NK-92 (cell line): ENCODE results near the gene UBE3B.

Source experiments
- DNase-seq: peaks from one replicate; lab custom pipeline; 2025; ENCODE audit not compliant: unreplicated experiment; lab: John Stamatoyannopoulos, UW

UBE3B gene

DNA sequence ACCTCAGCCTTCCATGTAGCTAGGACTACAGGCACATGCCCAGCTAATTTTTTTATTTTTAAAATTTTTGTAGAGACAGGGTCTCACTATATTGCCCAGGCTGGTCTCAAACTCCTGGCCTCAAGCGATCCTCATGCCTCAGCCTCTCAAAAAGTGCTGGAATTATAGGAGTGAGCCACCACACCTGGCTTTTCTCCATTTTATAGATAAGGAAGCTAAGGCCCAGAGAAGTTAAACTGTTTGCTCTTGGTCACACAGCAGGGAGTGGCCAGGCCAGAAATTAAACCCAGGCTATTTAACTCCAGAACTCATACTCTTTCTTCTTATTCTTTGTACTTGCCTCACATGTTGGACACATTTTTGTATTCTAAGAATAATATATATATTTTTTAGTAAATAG, 16.5 kb downstream of the UBE3B start:
- no peak for DNase-seq

DNA sequence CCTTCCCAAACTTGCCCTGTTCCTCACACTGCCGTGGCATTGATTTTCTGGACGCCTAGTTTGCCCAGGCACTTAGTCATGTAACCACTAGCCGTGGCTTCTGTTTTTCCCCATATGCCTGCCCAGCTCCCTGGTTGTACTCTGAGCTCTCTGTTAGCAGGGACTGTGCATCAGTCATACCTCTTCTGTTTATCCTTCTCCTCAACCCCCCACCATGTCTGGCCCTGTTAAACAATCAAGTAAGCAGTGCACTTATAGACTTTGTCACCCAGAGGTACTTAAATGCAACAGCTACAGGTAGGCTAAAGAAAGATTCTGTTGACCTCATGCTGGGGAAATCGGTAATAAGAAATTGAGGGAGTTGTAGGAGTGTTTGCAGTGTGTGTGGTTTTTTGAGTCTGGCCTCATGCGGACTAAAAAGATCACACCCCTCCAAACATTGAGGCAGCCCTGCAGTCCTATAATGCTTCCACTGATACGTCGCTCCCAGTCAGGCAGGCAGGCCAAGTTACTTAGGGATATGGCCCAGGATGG, 17.0 kb downstream of the UBE3B start:
- DNase-seq, result no peak

DNA sequence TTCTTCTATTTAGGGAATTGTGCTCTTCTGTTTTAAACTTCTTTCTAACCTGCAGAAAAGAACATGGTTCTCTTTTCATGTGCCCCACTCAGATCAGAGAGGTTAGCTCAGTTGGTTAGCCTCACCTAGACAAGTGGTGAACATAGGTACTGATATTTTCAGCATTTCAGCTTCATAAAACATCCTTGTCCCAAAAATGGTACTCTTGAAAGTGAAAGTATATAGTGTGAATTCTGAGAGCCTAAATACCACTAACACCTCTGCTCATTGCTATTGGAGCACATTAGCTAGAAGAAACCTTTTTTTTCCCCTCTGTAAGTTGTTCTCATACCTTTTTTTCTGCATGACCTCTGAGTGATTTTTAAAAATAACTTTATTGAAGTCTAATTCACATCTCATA, 17.6 kb downstream of the UBE3B start:
- DNase-seq, result no peak

DNA sequence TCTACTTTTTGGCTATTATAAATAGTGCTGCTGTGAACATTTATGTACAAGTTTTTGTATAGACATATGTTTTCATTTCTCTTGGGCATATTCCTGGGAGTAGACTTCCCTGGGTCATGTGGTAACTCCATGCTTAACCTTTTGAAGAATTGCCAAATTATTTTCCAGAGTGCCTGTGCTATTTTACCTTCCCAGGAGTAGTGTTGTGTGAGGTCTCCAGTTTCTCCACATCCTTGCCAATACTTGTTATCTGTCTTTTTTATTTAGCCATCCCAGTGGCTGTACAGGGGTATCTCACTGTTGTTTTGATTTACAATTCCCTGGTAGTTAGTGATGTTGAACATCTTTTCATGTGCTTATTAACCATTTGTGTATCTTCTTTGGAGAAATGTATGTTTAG, 18.9 kb downstream of the UBE3B start:
- no peak for DNase-seq

DNA sequence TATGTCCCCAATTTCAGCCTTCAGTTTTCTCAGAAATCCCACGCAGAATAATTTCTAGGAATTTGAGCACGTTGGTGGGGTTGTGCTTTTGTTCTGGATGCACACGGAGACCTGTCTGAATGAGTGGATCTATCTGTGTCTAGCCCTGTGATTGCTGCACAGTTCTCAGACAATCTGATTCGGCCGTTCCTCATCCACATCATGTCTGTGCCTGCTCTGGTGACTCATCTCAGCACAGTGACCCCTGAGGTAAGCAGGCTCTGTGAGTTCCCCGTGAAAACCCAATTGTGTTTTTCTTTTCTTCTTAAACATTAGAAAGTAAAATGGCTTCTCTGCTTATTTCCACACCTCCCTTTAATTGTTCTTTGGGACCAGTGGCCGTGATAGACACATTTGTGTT, 20.2 kb downstream of the UBE3B start:
- no peak for DNase-seq

DNA sequence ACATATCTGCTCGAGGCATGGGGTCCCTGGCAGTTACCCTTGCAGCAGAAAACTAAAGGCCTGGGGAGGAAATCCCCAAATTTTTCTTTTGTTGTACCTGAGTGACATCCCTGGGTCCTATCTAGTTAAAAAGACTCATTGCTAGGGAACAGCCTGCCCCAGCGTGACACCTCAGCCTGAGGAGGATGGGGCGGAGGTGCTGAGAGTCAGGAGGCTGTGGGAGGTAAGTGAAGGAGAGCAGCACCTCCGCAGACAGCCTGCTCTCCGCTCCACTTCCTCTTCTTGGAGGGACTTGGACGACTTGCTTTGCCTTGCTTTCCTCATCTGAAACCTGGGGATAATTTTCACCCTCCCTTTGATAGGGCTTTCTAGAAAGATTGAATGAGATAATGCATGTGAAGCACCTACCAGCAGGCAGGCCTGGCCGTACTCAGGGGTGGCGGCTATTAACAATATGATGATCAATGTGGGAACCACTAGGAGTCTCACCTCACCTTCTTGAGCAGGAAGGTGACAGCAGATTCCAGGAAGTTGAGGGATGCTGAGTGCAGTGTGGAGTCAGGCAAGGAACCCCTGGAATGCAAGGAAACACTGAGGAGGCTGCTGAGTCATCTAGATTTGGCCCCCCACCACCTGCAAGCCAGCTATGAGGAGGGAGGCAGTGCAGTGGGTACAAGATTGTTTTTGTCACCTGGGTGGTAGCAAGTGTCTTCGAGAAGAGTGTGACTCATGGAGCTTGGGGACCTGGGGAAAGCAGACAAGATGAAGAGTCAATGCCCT, 23.2 kb downstream of the UBE3B start:
- DNase-seq, result no peak

DNA sequence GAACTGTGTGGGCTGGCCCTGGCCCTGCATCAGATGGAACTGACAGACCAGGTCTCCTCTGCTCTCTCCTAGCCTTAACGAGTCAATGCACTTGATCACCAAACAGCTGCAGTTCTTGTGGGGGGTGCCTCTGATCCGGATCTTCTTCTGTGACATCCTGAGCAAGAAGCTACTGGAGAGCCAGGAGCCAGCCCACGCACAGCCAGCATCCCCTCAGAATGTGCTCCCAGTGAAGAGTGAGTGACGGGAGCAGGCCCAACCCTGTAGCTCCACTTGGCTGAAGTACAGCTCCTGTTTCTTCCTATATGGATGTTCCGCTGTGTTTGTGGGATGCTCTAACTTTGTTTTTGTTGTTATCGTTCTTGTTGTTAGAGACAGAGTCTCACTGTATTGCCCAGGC, 23.9 kb downstream of the UBE3B start:
- no peak for DNase-seq

DNA sequence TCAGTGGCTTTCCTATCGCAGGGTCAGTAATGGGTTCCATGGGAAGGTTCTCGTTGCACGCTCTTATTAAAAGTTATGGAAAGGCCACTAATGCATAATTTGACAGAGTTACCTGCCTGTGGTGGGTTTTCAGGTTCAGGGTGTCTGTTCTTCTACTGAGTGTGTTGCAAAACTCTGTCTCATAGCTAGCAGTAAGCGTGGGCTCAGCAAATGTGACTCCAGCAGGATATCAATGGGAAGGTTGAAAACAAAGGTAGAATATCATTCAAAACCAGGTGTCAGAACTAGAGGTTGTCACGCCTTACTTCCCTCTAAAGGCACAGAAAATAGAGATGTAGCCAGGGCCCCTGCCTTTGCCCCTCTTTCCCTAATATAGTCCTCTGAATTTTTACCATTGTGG, 24.9 kb downstream of the UBE3B start:
- no peak for DNase-seq

DNA sequence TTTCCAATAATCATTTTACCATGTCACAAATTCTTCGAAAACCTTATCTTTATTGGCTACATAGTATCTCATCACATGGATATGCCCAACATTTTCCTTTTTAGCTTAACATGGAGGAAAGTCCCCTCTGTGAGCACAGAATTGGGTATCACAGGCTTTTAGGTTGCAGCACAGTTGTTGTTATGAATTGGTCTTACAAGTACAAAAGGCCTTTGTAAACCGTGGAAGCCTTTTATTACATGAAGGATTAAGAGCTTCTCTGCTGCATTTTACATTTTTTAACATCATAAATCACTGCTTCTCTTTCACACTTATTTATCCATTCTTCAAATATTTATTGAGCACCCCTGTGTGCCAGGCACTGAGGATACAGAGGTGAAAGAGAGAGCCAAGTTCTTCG, 26.2 kb downstream of the UBE3B start:
- no peak for DNase-seq

DNA sequence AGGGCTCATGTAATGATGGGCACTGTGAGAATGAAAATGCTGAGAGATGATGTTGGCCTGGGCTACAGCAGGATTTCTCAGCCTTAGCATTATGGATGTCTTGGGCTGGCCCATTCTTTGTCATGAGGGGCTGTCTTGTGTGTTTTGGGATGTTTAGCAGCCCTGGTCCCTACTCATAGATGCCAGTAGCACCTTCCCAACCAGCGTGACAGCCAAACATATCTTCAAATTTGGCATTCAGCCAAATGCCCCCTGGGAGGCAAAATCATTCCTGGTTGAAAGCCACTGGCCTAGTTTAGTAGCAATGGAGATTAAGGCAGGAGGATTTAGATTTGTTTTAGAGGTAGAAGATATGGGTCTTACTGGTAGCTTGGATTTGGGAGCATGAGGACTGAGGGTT, 26.6 kb downstream of the UBE3B start:
- DNase-seq, result no peak

DNA sequence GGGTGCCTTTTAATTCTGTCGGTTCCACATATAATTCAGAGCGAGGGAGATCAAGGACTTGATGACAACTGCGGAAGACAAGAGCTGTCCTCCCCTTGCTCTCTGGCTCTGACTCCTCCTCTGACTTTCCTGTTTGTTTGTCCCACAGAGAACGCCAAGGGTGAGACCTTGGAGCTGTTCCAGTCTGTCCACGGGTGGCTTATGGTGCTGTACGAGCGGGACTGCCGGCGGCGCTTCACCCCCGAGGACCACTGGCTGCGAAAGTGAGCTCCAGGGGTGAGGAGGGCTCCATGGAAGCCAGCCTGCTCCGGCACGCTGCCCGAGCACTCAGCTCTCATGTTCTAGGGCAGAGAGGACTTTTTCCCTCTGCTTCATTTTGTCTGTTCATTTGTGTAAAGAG, 32.8 kb downstream of the UBE3B start:
- no peak for DNase-seq

DNA sequence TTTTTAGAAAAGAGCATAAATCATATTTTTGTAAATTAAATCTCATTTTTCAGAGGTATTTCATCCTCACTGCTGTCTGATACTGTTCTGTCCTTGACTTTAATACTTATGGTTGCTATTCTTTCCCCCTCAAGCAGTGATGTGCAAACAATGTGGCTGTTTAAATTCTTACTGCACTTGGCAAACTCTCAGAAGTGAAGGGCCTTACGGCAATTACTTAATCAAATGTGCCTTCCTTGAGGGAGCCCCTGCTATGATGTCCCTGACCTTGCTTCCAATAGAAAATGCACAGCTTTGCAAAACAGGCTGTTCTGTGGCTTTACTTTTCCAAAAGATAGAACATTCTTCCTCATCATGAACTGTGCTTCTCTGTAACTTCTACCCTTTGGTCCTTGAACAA, 35.2 kb downstream of the UBE3B start:
- DNase-seq, result no peak

DNA sequence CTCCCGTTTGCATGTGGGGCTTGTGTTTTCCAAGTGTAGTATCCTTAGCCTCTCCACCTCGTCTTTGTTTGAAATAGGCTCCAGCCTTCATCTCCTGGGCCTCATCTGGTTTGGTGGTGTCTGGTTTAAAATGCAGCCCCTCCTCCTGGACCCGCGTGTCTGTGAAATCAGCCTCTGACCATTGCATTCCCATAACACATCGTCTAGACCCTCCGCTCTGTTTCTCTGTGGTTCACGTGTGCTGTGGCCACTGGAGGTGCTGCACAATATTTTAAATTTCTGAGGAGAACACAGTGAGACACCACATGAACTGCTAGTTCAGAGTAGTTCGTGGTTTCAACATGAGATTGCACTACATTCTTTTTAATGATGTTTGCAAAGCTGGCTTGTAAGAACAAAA, 35.6 kb downstream of the UBE3B start:
- DNase-seq, result no peak

DNA sequence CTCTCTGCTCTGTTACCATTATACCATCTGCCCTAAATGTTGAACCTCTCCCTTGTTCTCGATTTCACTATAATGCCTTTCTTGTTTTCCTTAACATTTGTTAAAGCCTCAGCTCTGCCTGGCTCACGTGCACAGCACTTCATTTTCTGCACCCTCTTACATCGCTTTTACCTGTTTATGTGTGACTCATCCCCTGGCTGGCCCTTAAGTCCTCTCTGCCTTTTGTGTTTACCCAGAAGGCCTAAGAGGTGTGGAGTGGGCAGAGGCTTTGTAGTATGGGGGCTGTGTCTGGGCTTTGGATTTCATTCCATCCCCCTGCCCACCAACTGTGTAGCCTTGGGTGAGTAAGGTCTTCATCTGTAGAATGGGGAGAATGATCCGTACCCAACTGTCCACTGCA, 36.5 kb downstream of the UBE3B start:
- DNase-seq, result no peak

DNA sequence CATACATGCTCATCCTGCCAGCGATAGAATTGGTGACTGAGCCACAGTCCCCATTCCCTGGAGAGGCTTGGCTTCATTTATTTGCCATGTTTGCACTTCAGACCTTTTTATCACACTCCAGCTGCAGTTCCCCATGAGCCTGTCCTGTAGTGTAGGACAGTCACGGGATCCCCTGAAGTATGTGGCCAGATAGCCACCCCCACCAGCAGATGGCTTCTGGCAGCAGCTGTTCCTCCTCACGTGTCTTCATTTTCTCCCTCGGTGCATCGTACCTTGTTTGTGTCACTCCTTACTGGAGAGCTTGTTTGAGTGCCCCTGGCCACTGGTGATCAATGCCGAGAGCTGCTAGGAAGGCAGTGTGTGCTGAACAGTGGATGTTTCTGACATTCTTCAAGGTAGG, 40.2 kb downstream of the UBE3B start:
- no peak for DNase-seq

DNA sequence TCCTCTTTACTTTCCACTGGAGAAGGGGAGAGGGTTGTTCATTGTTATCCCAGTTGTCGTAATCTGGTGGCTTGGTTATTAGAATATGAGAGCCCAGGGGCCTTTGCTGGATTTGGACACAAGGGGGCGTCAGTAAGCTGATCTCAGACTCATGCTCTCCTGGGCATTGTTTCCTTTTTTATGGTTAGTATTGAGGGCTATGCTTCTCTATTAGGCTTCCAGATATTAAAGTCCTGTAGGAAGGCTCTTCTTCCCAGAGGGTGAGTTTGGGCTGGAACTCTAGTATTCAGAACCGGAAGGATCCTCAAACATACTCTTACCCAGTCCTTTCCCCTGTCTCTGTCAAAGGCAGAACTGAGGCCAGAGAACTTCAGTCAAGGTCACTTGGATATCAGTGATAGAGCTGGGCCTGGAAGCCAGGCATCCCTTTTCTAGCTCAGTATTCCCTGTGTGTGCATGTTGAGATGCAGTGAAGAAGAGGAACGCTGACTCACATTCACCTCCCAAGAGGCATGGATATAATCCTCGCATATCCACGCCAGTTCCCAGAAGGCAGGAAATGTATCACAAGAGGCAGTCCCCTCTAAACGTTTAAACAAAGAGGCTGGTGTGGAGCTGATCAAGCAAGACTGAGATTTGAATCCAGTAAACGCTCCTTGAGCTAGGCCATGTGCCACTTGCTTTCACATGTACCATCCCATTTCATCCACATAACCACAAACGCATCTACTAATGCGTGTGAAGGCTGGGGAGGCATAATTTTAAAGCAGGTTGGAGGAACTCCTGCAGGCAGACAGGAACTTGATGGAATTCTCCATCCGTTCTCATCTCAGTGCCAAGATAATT, 41.6 kb downstream of the UBE3B start:
- DNase-seq, result no peak

DNA sequence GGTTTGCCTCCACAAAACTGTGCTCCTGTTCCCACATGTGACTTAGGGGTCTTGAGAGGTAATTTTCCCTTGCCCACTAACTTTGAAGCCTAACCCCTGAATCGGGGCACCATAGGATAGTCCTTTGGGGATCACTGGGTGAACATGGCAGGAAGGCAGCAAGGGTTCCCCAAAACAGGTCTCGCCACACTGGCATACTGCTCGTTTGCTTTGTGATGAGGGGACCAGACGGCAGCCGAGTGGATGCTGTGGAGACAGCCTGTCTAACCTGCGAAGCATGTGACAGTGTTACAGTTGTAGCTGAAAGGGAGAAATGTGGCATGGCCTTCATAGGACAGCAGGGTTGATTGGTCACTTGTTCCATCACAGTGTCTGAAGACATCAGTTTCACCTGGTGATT, 42.4 kb downstream of the UBE3B start:
- no peak for DNase-seq

DNA sequence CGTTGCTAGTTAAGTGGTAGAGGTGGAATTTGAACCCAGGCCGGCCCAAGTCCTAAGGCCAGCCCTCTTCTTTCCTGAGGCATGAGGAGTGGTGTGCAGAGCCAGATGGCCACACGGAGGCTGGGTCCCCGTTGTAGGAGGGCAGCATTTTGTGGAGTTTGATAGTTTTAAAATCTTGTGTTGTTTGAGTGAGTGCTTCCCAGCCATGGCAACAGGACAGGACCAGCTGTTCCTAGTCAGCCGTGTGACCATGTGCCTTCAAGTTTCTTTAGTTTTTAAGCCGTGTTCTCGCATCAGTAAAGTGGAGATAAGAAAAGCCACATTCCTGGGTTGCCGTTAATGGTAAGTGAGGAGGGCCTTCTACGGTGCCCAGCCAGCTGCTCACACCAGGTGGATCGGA, 44.4 kb downstream of the UBE3B start:
- DNase-seq, result no peak

DNA sequence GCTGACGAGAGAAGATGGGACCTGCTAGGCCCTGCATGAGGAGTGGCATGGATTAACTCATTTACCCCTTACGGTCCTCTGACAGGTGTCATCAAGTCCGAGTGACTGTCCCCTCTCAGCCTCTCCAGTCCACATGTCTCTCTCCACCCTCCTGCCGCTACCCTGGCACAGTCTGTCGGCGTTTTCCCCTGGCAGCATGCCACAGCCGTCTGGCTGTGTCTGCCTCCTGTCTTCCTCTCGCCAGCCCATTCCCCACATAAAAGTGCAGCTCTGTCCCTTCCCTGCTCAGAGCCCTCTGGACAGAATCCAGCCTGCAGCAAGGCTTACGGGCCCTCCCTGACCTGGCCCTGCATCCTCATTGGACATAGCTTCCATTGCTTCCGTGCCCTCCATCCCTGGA, 45.6 kb downstream of the UBE3B start:
- DNase-seq, result no peak

DNA sequence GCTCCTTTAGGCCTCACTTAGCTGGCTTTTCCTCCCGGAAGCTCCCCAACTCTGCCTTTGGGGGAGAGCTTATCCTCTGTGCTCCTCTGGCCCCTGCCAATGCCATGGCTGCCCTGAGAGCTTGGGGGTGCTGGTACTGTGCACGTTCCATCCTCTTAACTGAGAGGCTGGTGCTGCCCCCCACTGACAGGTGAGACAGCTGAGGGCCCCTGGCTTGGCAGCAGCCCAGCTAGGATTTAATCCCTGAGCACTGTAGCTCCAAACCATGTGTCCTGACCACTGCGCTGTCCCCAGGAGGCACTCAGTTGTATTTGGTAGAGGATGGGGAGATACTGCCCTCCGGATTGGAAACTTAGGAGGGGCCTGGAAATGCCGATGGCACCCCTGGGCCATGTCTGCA, 46.1 kb downstream of the UBE3B start:
- no peak for DNase-seq

DNA sequence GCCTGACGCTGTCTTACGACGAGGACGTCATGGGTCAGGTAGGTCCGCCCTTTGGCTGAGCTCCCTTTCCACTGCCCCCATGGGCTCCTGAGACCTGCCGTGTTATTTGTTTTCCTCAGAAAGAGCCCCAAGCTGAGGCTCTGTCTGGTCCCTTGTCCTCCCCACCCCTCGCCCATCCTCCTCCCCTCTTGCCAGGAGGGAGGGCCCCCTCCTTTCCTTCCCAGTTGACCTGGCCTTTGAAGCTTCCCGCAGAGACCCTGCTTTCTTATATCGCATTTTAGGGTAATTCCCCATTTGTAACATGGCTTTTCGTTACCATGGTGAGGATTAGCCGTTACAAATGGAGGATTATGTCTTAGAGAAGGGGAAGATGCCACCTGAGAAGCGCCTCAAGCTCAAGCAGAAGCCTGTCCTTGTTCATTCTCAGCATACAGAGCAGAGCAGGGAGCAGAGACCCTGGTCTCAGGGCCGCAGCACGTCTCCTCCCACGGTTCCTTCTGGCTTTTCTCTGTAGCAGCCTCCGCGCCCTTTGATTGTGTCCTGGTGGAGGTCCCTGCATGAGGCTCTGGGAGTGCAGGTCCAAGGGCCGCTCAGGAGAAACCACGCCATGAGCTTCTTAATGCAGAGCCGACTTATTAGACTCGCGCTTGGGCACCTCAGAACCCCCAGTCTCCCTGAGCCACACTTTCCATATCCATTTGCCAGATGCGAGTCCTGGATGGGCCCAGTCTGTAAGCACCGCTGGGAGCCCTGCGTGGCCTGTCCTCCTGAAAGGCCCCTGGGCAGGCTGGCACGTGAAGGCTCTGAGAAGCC, 47.2 kb downstream of the UBE3B start:
- DNase-seq, result no peak

DNA sequence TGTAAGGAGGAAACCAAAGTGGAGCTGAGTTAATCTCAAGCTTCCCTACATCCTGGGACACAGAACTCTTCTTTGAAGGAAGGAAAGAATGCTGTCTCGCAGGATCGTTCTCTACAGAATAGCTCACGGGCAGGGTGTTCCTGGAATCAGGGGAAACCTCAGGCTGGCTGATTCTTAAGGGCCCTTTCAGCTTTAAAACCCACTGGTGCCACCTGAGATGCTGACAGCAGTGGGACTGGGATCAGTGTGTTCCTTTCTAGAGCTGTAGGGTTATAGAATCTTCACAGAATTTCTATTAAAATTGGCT, 47.8 kb downstream of the UBE3B start:
- DNase-seq, result no peak
